ENCODE measurements around the gene RNLS.

GRCh38 chr10:88527245-88527644 is 55.9 kb downstream of the RNLS start:
- TF ChIP-seq ZC3H10 (CRISPR knock-in tag; IDR thresholded peaks at IDR 0.05) (no peak), ZFP3 (CRISPR knock-in tag; IDR thresholded peaks at IDR 0.05) (no peak), ARNTL (CRISPR knock-in tag; IDR thresholded peaks at IDR 0.05; ENCODE audit: borderline replicate concordance, low read depth) (no peak), CREB5 (CRISPR knock-in tag; IDR thresholded peaks at IDR 0.05; ENCODE audit: low read depth) (no peak), TOX (CRISPR knock-in tag; IDR thresholded peaks at IDR 0.05; ENCODE audit: borderline replicate concordance) (no peak), PATZ1 (CRISPR knock-in tag; IDR thresholded peaks at IDR 0.05; ENCODE audit: borderline replicate concordance) (no peak), SNAI2 (CRISPR knock-in tag; IDR thresholded peaks at IDR 0.05) (no peak), ZFP30 (CRISPR knock-in tag; IDR thresholded peaks at IDR 0.05) (no peak), ZNF8 (CRISPR knock-in tag; IDR thresholded peaks at IDR 0.05) (no peak), ZNF70 (CRISPR knock-in tag; IDR thresholded peaks at IDR 0.05) (no peak), ZNF565 (CRISPR knock-in tag; conservative IDR thresholded peaks at IDR 0.05; ENCODE audit: low read depth) (no peak), ESRRG (CRISPR knock-in tag; IDR thresholded peaks at IDR 0.05) (no peak), ISL1 (CRISPR knock-in tag; IDR thresholded peaks at IDR 0.05) (no peak)

Data from SK-N-SH treated with all-trans-retinoic acid at 6 μM for 48 hours (cell line).